Measurements from ENCODE around the gene FOSB.

GRCh38 chr19:45446944-45447343, 20.9 kb upstream of the FOSB start:
- no peak for TF ChIP-seq EZH2 (IDR thresholded peaks at IDR 0.05; ENCODE audit: borderline replicate concordance, insufficient read depth, low read length, poor library complexity, severe bottlenecking)
- no peak for TF ChIP-seq CTCF (IDR thresholded peaks at IDR 0.05; ENCODE audit: poor library complexity, severe bottlenecking)
- no peak for TF ChIP-seq RAD21 (conservative IDR thresholded peaks at IDR 0.05)
- TF ChIP-seq POLR2AphosphoS5 (IDR thresholded peaks at IDR 0.05), result no peak
- TF ChIP-seq REST (IDR thresholded peaks at IDR 0.05; ENCODE audit: borderline replicate concordance), result no peak
- no peak for TF ChIP-seq EP300 (conservative IDR thresholded peaks at IDR 0.05; ENCODE audit: poor library complexity, severe bottlenecking)
- TF ChIP-seq MXI1 (conservative IDR thresholded peaks at IDR 0.05; ENCODE audit: poor library complexity, severe bottlenecking), result no peak
